ENCODE data around the gene FRK. TPM values are rescaled to one million over a fixed set of nuclear protein-coding genes. Genes with fewer than 3 reads are reported as not detected.
A peak's percentile ranks its signal among the peaks of the same experiment; 100 is the strongest.

Gene FRK
- total and polyA plus RNA-seq, 2 donors from 2014 or later: 5.9 to 25.0 TPM

DNA sequence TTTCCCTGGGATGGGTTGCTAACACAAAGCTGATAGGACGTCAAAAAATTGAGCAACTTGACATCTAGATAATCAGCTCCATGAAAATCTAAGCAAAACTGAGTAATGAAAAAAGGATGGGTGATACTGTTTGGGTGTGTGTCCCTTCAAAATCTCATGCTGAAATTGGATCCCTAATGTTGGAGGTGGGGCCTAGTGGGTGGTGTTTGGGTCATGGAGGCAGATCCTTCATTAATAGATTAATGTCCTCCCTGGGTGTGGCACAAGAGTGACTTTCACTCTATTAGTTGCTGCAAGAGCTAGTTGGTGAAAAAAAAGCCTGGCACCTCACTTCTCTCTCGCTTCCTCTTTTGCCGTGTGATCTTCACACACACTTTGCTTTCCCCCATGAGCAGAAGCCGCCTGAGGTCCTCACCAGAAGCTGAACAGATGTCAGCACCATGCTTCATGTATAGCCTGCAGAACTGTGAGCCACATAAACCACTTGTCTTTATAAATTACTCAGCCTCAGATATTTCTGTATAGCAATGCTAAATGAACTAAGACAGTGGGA, 160.9 kb downstream of the FRK start:
- DNase-seq (no peak), FAIRE-seq (no peak)
- H3K36me3 ChIP-seq (ENCODE audit: control insufficient read depth in 2 of 3, insufficient read depth in 3 of 3, low read length in 3 of 3): no peaks in the 10 kb centered on the region
- no peak overlapping the region for H3K27ac ChIP-seq (ENCODE audit: low read depth in 2 of 2, low read length in 2 of 2)
- H3K9me3 ChIP-seq (ENCODE audit: control insufficient read depth in 2 of 3, insufficient read depth in 1 of 3, low read length in 3 of 3): no peaks in the 10 kb centered on the region
- TF ChIP-seq, protein P1, sequence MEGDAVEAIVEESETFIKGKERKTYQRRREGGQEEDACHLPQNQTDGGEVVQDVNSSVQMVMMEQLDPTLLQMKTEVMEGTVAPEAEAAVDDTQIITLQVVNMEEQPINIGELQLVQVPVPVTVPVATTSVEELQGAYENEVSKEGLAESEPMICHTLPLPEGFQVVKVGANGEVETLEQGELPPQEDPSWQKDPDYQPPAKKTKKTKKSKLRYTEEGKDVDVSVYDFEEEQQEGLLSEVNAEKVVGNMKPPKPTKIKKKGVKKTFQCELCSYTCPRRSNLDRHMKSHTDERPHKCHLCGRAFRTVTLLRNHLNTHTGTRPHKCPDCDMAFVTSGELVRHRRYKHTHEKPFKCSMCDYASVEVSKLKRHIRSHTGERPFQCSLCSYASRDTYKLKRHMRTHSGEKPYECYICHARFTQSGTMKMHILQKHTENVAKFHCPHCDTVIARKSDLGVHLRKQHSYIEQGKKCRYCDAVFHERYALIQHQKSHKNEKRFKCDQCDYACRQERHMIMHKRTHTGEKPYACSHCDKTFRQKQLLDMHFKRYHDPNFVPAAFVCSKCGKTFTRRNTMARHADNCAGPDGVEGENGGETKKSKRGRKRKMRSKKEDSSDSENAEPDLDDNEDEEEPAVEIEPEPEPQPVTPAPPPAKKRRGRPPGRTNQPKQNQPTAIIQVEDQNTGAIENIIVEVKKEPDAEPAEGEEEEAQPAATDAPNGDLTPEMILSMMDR (IDR thresholded peaks at IDR 0.05; ENCODE audit: borderline replicate concordance, extremely low read depth, insufficient read depth): no peak
- no peaks in the 10 kb centered on the region for H3K27me3 ChIP-seq (ENCODE audit: control insufficient read depth, insufficient read depth, low read length)
- H3K4me1 ChIP-seq (ENCODE audit: control insufficient read depth in 2 of 3, insufficient read depth in 2 of 3, low read depth in 1 of 3, low read length in 3 of 3): no peaks in the 10 kb centered on the region
- H3K9ac ChIP-seq (ENCODE audit: low read length in 3 of 3): no peak overlapping the region
- intact Hi-C loops (cut with DNase I): no loop called here
- no peak overlapping the region for H3K4me3 ChIP-seq (ENCODE audit: low read length in 3 of 3)

DNA sequence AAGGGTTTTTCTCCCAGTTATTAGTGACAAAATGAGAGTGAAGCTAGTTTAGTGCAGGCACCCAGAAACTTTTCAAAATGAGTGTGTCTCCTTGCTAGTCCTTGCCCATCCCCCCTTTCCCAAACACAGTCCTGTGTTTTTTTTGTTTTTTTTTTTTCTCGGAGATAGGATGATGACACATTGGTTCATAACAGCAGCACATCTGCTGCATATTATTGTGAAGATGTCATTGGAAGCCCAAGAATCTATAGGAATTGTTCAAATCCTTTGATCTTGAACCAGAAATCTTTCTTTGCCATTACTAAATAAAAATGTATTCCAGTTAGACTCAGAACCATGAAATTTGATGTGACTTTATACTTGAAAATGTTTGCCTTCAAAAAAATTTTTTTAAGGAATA, 162.4 kb downstream of the FRK start:
- no peaks in the 10 kb centered on the region for H3K9me3 ChIP-seq (ENCODE audit: control insufficient read depth in 2 of 3, insufficient read depth in 1 of 3, low read length in 3 of 3)
- H3K4me1 ChIP-seq (ENCODE audit: control insufficient read depth in 2 of 3, insufficient read depth in 2 of 3, low read depth in 1 of 3, low read length in 3 of 3): no peaks in the 10 kb centered on the region
- intact Hi-C loops (cut with DNase I): no loop called here
- no peak overlapping the region for H3K9ac ChIP-seq (ENCODE audit: low read length in 3 of 3)
- FAIRE-seq (no peak), DNase-seq (no peak)
- H3K4me3 ChIP-seq (ENCODE audit: low read length in 3 of 3): no peak overlapping the region
- H3K36me3 ChIP-seq (ENCODE audit: control insufficient read depth in 2 of 3, insufficient read depth in 3 of 3, low read length in 3 of 3): no peaks in the 10 kb centered on the region
- no peak overlapping the region for H3K27ac ChIP-seq (ENCODE audit: low read depth in 2 of 2, low read length in 2 of 2)
- no peaks in the 10 kb centered on the region for H3K27me3 ChIP-seq (ENCODE audit: control insufficient read depth, insufficient read depth, low read length)
- TF ChIP-seq, protein P1 (IDR thresholded peaks at IDR 0.05; ENCODE audit: borderline replicate concordance, extremely low read depth, insufficient read depth): no peak

DNA sequence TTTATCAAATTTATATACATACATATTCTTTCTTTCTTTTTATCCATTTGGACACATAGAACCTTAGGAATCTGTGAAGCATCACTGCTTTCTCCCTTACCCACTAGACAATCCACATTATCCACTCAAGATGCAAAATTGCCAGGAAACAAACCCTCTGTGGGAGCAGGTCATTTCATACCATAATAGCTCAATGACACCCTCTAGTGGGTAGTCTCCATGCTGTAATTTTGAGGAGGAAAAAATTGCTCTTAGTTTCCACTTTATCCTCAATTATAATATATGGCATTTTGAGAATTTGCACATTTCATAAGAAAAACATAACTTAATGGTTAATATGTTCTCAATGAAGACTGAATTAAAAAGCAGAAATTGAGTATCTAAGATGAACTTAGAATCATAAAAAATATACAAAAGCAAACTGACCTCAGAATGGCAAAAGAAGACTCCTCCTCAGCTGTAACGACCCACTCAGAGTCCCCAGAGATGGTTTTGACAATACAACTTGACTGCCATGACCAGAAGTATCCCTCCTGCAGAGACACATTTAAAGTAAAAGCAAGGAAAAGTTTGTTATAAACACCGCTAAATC, 164.1 kb downstream of the FRK start:
- TF ChIP-seq, protein P1 (IDR thresholded peaks at IDR 0.05; ENCODE audit: borderline replicate concordance, extremely low read depth, insufficient read depth): peak; percentile 52
- FAIRE-seq (peak; percentile 80), DNase-seq (peak in 2 of 5 donors; percentile 62 to 70)
- Histone ChIP-seq H3K9me3 (ENCODE audit: control insufficient read depth in 2 of 3, insufficient read depth in 1 of 3, low read length in 3 of 3) (no peaks in the 10 kb centered on the region), H3K36me3 (ENCODE audit: control insufficient read depth in 2 of 3, insufficient read depth in 3 of 3, low read length in 3 of 3) (no peaks in the 10 kb centered on the region), H3K4me1 (ENCODE audit: control insufficient read depth in 2 of 3, insufficient read depth in 2 of 3, low read depth in 1 of 3, low read length in 3 of 3) (no peaks in the 10 kb centered on the region), H3K9ac (ENCODE audit: low read length in 3 of 3) (no peak overlapping the region), H3K27me3 (ENCODE audit: control insufficient read depth, insufficient read depth, low read length) (no peaks in the 10 kb centered on the region), H3K4me3 (ENCODE audit: low read length in 3 of 3) (no peak overlapping the region), H3K27ac (ENCODE audit: low read depth in 2 of 2, low read length in 2 of 2) (no peak overlapping the region)
- intact Hi-C loops (cut with DNase I): no loop called here

Data from kidney (tissue), 14 donors.